Hepatocyte (in vitro differentiated cells): ENCODE results near the gene RAB2B. TPM values are rescaled to one million over a fixed set of nuclear protein-coding genes. Genes with fewer than 3 reads are reported as not detected.

Experiments
- DNase-seq: peaks from one replicate; pipeline ENCODE4 v3.0.0-alpha.2; 2016; ENCODE audit warnings: low spot score
- H2AFZ ChIP-seq: fragments of 200-600 bp; sonication (generic); 2 replicates; pipeline ENCODE4 v1.6.0; 2016; ENCODE audit warnings: antibody characterized with exemption, mild to moderate bottlenecking
- H3K27ac ChIP-seq: fragments of 200-600 bp; sonication (generic); 2 replicates; pipeline ENCODE4 v1.5.1; 2016; ENCODE audit warnings: mild to moderate bottlenecking
- H3K27me3 ChIP-seq: fragments of 200-600 bp; sonication (generic); 2 replicates; pipeline ENCODE4 v1.6.1; 2016
- H3K36me3 ChIP-seq: fragments of 200-600 bp; sonication (generic); replicated peaks from 2 replicates; pipeline ENCODE4 v1.5.1; 2016; ENCODE audit warnings: low read depth; ENCODE audit not compliant: insufficient read depth
- H3K4me1 ChIP-seq: fragments of 200-600 bp; sonication (generic); 2 replicates; pipeline ENCODE4 v1.5.1; 2016; ENCODE audit warnings: mild to moderate bottlenecking, moderate library complexity; ENCODE audit not compliant: insufficient read depth
- H3K4me2 ChIP-seq: fragments of 200-600 bp; sonication (generic); 2 replicates; pipeline ENCODE4 v1.6.0; 2016
- H3K4me3 ChIP-seq: fragments of 200-600 bp; sonication (generic); 2 replicates; pipeline ENCODE4 v1.5.1; 2016; ENCODE audit warnings: mild to moderate bottlenecking
- H3K79me2 ChIP-seq: fragments of 200-600 bp; sonication (generic); 2 replicates; pipeline ENCODE4 v1.6.0; 2017; ENCODE audit warnings: mild to moderate bottlenecking
- H3K9me2 ChIP-seq: fragments of 200-600 bp; sonication (generic); replicated peaks from 2 replicates; pipeline ENCODE4 v1.6.0; 2017; ENCODE audit warnings: mild to moderate bottlenecking; ENCODE audit not compliant: insufficient read depth
- H3K9me3 ChIP-seq: fragments of 200-600 bp; sonication (generic); 2 replicates; pipeline ENCODE4 v1.5.1; 2016; ENCODE audit warnings: low read depth, mild to moderate bottlenecking
- H4K20me1 ChIP-seq: fragments of 200-600 bp; sonication (generic); 2 replicates; pipeline ENCODE4 v1.6.0; 2016; ENCODE audit warnings: mild to moderate bottlenecking; ENCODE audit not compliant: insufficient read depth, poor library complexity, severe bottlenecking
- EZH2 ChIP-seq: fragments of 200-600 bp; sonication (generic); IDR thresholded peaks from 2 replicates; pipeline ENCODE4 v1.6.1; 2016; ENCODE audit warnings: antibody characterized with exemption, mild to moderate bottlenecking, borderline replicate concordance
- EZH2phosphoT487 ChIP-seq: fragments of 200-600 bp; sonication (generic); IDR thresholded peaks from one replicate; pipeline ENCODE4 v1.6.1; 2018; ENCODE audit warnings: antibody characterized with exemption, mild to moderate bottlenecking, low read depth, moderate library complexity; ENCODE audit not compliant: unreplicated experiment, severe bottlenecking
- WGBS: methylation state at CpG from one replicate; pipeline ENCODE4 v1.1.6; 2016; ENCODE audit warnings: low lambda C conversion rate; ENCODE audit errors: missing lambda C conversion rate; 5-methylcytosine and 5-hydroxymethylcytosine counted together
- polyA plus RNA-seq: library from polyadenylated mRNA; unstranded; fragments of >200 nt; fragmentation: Nextera tagmentation; extraction: Ambion mirVana; gene quantifications from 2 replicates; pipeline ENCODE4 v1.2.1, GENCODE V29; 2016
- total RNA-seq: library from RNA; depleted of rRNA; stranded (reverse); fragments of >200 nt; gene quantifications from 2 replicates; pipeline ENCODE4 v1.2.3, GENCODE V29; 2014
- TF ChIP-seq, protein P1 (sequence below): fragments of 200-600 bp; sonication (generic); IDR thresholded peaks from 2 replicates; pipeline ENCODE4 v1.5.1; 2016; ENCODE audit warnings: antibody characterized with exemption, mild to moderate bottlenecking; ENCODE audit not compliant: poor library complexity

RAB2B gene
- total and polyA plus RNA-seq, 2 experiments from 2014 or later: 12.8 to 20.7 TPM

DNA sequence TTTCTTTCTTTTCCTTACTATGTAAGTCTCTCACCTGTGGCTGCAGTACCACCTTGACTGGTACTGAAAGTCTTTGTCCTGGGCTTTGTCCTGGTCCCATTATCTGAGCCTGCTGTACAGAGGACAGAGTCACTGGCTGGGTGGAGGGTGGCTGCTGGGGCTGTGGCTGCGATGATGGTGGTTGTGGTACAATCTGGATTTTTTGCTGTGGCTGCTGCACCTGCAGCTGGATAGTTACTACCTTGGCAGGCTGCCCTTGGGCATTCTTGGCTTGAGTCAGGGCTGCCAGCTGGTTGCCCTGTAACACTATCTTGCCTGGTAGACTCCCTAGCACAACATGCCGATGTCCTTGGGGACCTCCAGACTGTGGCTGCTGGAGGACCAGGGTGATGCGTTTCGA, 47.8 kb downstream of the RAB2B start:
- DNase-seq: no peak

DNA sequence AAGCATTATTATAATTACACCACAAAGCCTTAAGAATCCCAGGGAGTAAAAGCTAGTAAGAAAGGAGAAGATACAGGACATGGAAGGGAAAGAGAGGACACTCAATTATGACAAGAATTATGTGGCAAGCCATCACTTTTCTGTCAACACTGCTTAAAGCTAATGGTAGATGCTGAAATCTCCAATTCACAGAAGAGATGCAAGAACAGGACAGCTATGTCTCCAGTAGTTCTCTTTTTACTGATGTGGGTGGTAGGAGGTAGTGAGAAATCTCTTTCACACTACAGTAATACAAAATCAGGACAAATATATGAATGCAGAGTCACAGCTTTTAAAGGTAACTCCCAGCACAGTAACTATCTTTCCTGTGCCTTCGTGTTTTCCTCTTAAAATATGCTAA, 50.1 kb downstream of the RAB2B start:
- no peaks in the 10 kb centered on the region for H3K9me3 ChIP-seq
- H3K27me3 ChIP-seq: no peaks in the 10 kb centered on the region
- no peak overlapping the region for H3K27ac ChIP-seq
- H3K4me3 ChIP-seq: no peak overlapping the region
- peaks cover 4% of the 10 kb centered on the region for H4K20me1 ChIP-seq
- WGBS: 100% methylated on average over 1 of the region's 1 CpG
- no peak overlapping the region for H3K4me2 ChIP-seq
- TF ChIP-seq EZH2phosphoT487 (no peak), EZH2 (no peak)
- TF ChIP-seq, protein P1, sequence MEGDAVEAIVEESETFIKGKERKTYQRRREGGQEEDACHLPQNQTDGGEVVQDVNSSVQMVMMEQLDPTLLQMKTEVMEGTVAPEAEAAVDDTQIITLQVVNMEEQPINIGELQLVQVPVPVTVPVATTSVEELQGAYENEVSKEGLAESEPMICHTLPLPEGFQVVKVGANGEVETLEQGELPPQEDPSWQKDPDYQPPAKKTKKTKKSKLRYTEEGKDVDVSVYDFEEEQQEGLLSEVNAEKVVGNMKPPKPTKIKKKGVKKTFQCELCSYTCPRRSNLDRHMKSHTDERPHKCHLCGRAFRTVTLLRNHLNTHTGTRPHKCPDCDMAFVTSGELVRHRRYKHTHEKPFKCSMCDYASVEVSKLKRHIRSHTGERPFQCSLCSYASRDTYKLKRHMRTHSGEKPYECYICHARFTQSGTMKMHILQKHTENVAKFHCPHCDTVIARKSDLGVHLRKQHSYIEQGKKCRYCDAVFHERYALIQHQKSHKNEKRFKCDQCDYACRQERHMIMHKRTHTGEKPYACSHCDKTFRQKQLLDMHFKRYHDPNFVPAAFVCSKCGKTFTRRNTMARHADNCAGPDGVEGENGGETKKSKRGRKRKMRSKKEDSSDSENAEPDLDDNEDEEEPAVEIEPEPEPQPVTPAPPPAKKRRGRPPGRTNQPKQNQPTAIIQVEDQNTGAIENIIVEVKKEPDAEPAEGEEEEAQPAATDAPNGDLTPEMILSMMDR: no peak
- peaks cover 8% of the 10 kb centered on the region for H3K36me3 ChIP-seq
- DNase-seq: no peak
- peaks cover 42% of the 10 kb centered on the region for H3K79me2 ChIP-seq
- H2AFZ ChIP-seq: no peak overlapping the region
- no peaks in the 10 kb centered on the region for H3K9me2 ChIP-seq
- H3K4me1 ChIP-seq: no peaks in the 10 kb centered on the region

More for the DNA sequence above, 47.8 kb downstream of the RAB2B start:
- TF ChIP-seq, protein P1: no peak
- TF ChIP-seq EZH2phosphoT487 (no peak), EZH2 (no peak)
- no peaks in the 10 kb centered on the region for H3K9me3 ChIP-seq
- H3K4me3 ChIP-seq: no peak overlapping the region
- H3K27me3 ChIP-seq: no peaks in the 10 kb centered on the region
- no peaks in the 10 kb centered on the region for H3K4me1 ChIP-seq
- H2AFZ ChIP-seq: no peak overlapping the region
- 94% methylated on average over 4 of the region's 4 CpGs for WGBS
- no peak overlapping the region for H3K27ac ChIP-seq
- no peak overlapping the region for H3K4me2 ChIP-seq
- H3K36me3 ChIP-seq: peaks cover 8% of the 10 kb centered on the region
- H3K79me2 ChIP-seq: peaks cover 58% of the 10 kb centered on the region
- peaks cover 15% of the 10 kb centered on the region for H4K20me1 ChIP-seq
- H3K9me2 ChIP-seq: no peaks in the 10 kb centered on the region

DNA sequence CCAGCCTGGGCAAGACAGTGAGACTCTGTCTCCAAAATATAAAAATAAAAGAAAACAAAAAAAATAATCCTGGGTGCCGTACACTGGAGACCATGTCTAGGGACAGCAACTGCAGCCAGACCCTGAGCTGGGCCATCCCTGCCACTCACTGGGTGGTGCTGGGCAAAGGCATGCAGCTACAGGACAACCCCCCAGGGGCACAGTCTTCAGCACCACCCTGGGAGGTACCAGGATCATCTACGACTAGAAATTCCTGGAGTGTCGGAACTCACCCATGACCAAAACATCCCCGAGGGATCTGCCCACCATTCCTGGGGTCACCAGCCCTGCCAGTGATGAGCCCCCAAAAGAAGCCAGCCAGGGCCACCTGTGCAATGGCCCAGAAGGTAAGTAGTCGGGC, 57.2 kb downstream of the RAB2B start:
- H3K4me3 ChIP-seq: no peak overlapping the region
- TF ChIP-seq, protein P1: no peak
- TF ChIP-seq EZH2: no peak
- TF ChIP-seq EZH2phosphoT487: no peak
- no peak overlapping the region for H2AFZ ChIP-seq
- no peaks in the 10 kb centered on the region for H3K27me3 ChIP-seq
- DNase-seq: no peak
- H3K4me2 ChIP-seq: no peak overlapping the region
- no peaks in the 10 kb centered on the region for H3K9me2 ChIP-seq
- 90% methylated on average over 5 of the region's 5 CpGs for WGBS
- peaks cover 7% of the 10 kb centered on the region for H3K79me2 ChIP-seq
- H3K27ac ChIP-seq: no peak overlapping the region
- H3K4me1 ChIP-seq: no peaks in the 10 kb centered on the region
- H4K20me1 ChIP-seq: no peaks in the 10 kb centered on the region
- no peaks in the 10 kb centered on the region for H3K36me3 ChIP-seq
- no peaks in the 10 kb centered on the region for H3K9me3 ChIP-seq

DNA sequence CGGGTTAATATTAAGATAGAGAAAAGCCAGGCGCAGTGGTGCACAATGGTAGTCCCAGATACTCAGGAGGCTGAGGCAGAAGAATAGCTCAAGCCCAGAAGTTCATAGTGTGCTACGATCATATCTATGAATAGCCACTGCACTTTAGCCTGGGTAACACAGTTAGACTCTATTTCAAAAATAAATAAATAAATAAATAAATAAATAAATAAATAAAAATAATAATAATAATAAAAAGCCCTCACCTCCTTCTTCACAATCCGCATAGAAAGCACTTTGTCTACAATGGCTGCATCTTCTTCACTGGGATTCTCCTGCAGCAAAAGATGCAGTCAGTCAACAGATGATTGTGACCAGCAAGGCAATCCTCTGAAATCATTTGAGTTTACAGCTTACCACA, 61.4 kb downstream of the RAB2B start:
- no peaks in the 10 kb centered on the region for H4K20me1 ChIP-seq
- no peaks in the 10 kb centered on the region for H3K9me2 ChIP-seq
- H3K79me2 ChIP-seq: no peaks in the 10 kb centered on the region
- no peaks in the 10 kb centered on the region for H3K27me3 ChIP-seq
- no peaks in the 10 kb centered on the region for H3K36me3 ChIP-seq
- over 99% methylated on average over 4 of the region's 4 CpGs for WGBS
- TF ChIP-seq EZH2phosphoT487: no peak
- TF ChIP-seq, protein P1: no peak
- no peak for TF ChIP-seq EZH2
- no peak overlapping the region for H3K4me3 ChIP-seq
- no peak for DNase-seq
- H3K4me1 ChIP-seq: no peaks in the 10 kb centered on the region
- H3K4me2 ChIP-seq: no peak overlapping the region
- no peak overlapping the region for H3K27ac ChIP-seq
- no peak overlapping the region for H2AFZ ChIP-seq
- H3K9me3 ChIP-seq: no peaks in the 10 kb centered on the region
